Breast epithelium (tissue), 3 donors: ENCODE data around the gene FOXN3.

Source experiments
- CTCF ChIP-seq, 3 donors: fragments of 450-650 bp; IDR thresholded peaks; one replicate each; pipeline ENCODE4 v1.5.1; 2016 to 2017; ENCODE audit warnings: antibody characterized with exemption in 3 of 3, mild to moderate bottlenecking in 3 of 3, moderate library complexity in 3 of 3
- POLR2AphosphoS5 ChIP-seq, 3 donors: sonication (generic); formaldehyde crosslinking; IDR thresholded peaks; one replicate each; pipeline ENCODE4 v1.6.1; 2017; ENCODE audit warnings: antibody characterized with exemption in 3 of 3

- TF ChIP-seq CTCF (IDR thresholded peaks at IDR 0.05) (no peak), POLR2AphosphoS5 (IDR thresholded peaks at IDR 0.05) (no peak)
These were observed 47.4 kb downstream of the FOXN3 start for GRCh38 chr14:89369656-89370055.
